Breast epithelium (tissue), 3 donors: ENCODE results near the gene CTNND2.

Experiments
- CTCF ChIP-seq, 3 donors: fragments of 450-650 bp; IDR thresholded peaks; one replicate each; pipeline ENCODE4 v1.5.1; 2016 to 2017; ENCODE audit warnings: antibody characterized with exemption in 3 of 3, mild to moderate bottlenecking in 3 of 3, moderate library complexity in 3 of 3
- POLR2A ChIP-seq: fragments of 450-650 bp; IDR thresholded peaks from one replicate; pipeline ENCODE4 v1.6.1; 2016; ENCODE audit warnings: antibody characterized with exemption, mild to moderate bottlenecking, moderate library complexity
- POLR2AphosphoS5 ChIP-seq, 3 donors: sonication (generic); formaldehyde crosslinking; IDR thresholded peaks; one replicate each; pipeline ENCODE4 v1.6.1; 2017; ENCODE audit warnings: antibody characterized with exemption in 3 of 3

GRCh38 chr5:11704916-11705315 lies 199.3 kb downstream of the CTNND2 start:
- TF ChIP-seq POLR2A, result no peak
- no peak for TF ChIP-seq CTCF (IDR thresholded peaks at IDR 0.05)
- TF ChIP-seq POLR2AphosphoS5 (IDR thresholded peaks at IDR 0.05), result no peak
